ENCODE measurements around the gene SLAMF9. TPM values are rescaled to one million over a fixed set of nuclear protein-coding genes. Genes with fewer than 3 reads are reported as not detected.

The SLAMF9 gene
- total RNA-seq, 1 experiment from 2014 or later: not detected

DNA sequence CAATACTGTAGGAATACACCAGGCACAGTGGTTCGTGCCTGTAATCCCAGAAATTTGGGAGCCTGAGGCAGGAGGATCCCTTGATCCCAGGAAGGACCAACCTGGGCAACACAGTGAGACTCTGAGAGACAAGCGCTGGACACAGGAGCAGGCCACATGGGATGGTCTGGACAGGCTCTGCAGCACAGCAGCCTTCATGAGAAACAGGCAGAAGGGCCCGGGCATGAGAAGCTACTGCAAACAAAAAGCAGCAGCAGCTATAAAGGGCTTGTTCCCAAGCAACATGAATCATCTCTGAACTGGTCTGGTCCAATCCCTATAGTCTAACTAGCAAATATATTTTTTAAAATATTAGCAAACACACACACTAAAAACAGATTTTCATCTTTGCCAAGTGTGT is 35.5 kb upstream of the SLAMF9 start:
- ATAC-seq: no peak

More for the DNA sequence above, 35.5 kb upstream of the SLAMF9 start:
- Mint-ChIP-seq H3K27me3 (ENCODE audit: low read depth) (no peaks in the 10 kb centered on the region; the same call in 1 of the 2 replicates), H3K36me3 (no peaks in the 10 kb centered on the region), H3K4me1 (peaks cover 10% of the 10 kb centered on the region), H3K9me3 (no peaks in the 10 kb centered on the region), H3K27ac (no peak overlapping the region), H3K4me3 (no peak overlapping the region)
- ChIA-PET CTCF (interaction anchor here (1.7 kb wide), 1 partner anchor 17 kb away, joined by 12 read pairs; no protein-coding TSS in a partner anchor), POLR2A (no interaction called here)
- TF ChIP-seq ZBTB43 (CRISPR knock-in tag; IDR thresholded peaks at IDR 0.05) (no peak), ESRRA (CRISPR knock-in tag; IDR thresholded peaks at IDR 0.05; ENCODE audit: borderline replicate concordance) (no peak), ZNF425 (CRISPR knock-in tag; conservative IDR thresholded peaks at IDR 0.05) (no peak), ZNF232 (CRISPR knock-in tag; IDR thresholded peaks at IDR 0.05) (no peak), ZNF121 (CRISPR knock-in tag; IDR thresholded peaks at IDR 0.05) (no peak), ATF2 (CRISPR knock-in tag; IDR thresholded peaks at IDR 0.05; ENCODE audit: borderline replicate concordance, low read depth) (no peak), TP53 (CRISPR knock-in tag; IDR thresholded peaks at IDR 0.05) (no peak), IRF2 (CRISPR knock-in tag; IDR thresholded peaks at IDR 0.05; ENCODE audit: borderline replicate concordance, low read depth) (no peak), ZSCAN18 (CRISPR knock-in tag; IDR thresholded peaks at IDR 0.05) (no peak), MAX (CRISPR knock-in tag; IDR thresholded peaks at IDR 0.05) (no peak), MXD4 (CRISPR knock-in tag; IDR thresholded peaks at IDR 0.05; ENCODE audit: borderline replicate concordance) (no peak)
- TF ChIP-seq, protein P1, sequence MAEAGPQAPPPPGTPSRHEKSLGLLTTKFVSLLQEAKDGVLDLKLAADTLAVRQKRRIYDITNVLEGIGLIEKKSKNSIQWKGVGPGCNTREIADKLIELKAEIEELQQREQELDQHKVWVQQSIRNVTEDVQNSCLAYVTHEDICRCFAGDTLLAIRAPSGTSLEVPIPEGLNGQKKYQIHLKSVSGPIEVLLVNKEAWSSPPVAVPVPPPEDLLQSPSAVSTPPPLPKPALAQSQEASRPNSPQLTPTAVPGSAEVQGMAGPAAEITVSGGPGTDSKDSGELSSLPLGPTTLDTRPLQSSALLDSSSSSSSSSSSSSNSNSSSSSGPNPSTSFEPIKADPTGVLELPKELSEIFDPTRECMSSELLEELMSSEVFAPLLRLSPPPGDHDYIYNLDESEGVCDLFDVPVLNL (CRISPR knock-in tag; IDR thresholded peaks at IDR 0.05; ENCODE audit: borderline replicate concordance, low read depth): no peak
- TF ChIP-seq, protein P2, sequence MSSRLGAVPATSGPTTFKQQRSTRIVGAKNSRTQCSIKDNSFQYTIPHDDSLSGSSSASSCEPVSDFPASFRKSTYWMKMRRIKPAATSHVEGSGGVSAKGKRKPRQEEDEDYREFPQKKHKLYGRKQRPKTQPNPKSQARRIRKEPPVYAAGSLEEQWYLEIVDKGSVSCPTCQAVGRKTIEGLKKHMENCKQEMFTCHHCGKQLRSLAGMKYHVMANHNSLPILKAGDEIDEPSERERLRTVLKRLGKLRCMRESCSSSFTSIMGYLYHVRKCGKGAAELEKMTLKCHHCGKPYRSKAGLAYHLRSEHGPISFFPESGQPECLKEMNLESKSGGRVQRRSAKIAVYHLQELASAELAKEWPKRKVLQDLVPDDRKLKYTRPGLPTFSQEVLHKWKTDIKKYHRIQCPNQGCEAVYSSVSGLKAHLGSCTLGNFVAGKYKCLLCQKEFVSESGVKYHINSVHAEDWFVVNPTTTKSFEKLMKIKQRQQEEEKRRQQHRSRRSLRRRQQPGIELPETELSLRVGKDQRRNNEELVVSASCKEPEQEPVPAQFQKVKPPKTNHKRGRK (CRISPR knock-in tag; IDR thresholded peaks at IDR 0.05; ENCODE audit: borderline replicate concordance): no peak
- TF ChIP-seq, protein P3, sequence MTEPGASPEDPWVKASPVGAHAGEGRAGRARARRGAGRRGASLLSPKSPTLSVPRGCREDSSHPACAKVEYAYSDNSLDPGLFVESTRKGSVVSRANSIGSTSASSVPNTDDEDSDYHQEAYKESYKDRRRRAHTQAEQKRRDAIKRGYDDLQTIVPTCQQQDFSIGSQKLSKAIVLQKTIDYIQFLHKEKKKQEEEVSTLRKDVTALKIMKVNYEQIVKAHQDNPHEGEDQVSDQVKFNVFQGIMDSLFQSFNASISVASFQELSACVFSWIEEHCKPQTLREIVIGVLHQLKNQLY (CRISPR knock-in tag; IDR thresholded peaks at IDR 0.05): no peak
- TF ChIP-seq, protein P4, sequence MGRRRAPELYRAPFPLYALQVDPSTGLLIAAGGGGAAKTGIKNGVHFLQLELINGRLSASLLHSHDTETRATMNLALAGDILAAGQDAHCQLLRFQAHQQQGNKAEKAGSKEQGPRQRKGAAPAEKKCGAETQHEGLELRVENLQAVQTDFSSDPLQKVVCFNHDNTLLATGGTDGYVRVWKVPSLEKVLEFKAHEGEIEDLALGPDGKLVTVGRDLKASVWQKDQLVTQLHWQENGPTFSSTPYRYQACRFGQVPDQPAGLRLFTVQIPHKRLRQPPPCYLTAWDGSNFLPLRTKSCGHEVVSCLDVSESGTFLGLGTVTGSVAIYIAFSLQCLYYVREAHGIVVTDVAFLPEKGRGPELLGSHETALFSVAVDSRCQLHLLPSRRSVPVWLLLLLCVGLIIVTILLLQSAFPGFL (CRISPR knock-in tag; IDR thresholded peaks at IDR 0.05; ENCODE audit: borderline replicate concordance): no peak
- no peak for DNase-seq (ENCODE audit: low spot score)
